Activated CD8-positive, alpha-beta memory T cell treated with anti-CD3 and anti-CD28 coated beads for 48 hours (primary cell): ENCODE data around the gene RBM12.
"Not testable (repeated sequence)": the region's sequence is repeated elsewhere in the genome, so short reads cannot be mapped to it uniquely, and the experiment has no call there.

Experiments
- DNase-seq, 3 experiments: peaks; one replicate each; pipeline ENCODE4 v3.0.0-alpha.2; 2020; ENCODE audit warnings: low read depth in 2 of 3, low spot score in 2 of 3

RBM12 gene

GRCh38 chr20:35698298-35699126 is 33.8 kb upstream of the RBM12 start:
- no peak for DNase-seq

GRCh38 chr20:35697696-35698297 is 33.1 kb upstream of the RBM12 start:
- DNase-seq = no peak

- no peak for DNase-seq
Observed at GRCh38 chr20:35695978-35696377, 31.3 kb upstream of the RBM12 start.

- no peak for DNase-seq
Observed at GRCh38 chr20:35695245-35695749, 30.6 kb upstream of the RBM12 start.

- DNase-seq = no peak
Observed at GRCh38 chr20:35690265-35690664, 25.6 kb upstream of the RBM12 start.

GRCh38 chr20:35686872-35687271 is 22.2 kb upstream of the RBM12 start:
- DNase-seq = not testable (repeated sequence)

GRCh38 chr20:35685368-35685767 is 20.7 kb upstream of the RBM12 start:
- DNase-seq = not testable (repeated sequence)

- no peak for DNase-seq
Observed at GRCh38 chr20:35681960-35682359, 17.3 kb upstream of the RBM12 start.

- no peak for DNase-seq
Observed at GRCh38 chr20:35680452-35681183, 15.9 kb upstream of the RBM12 start.

- DNase-seq = no peak
Observed at GRCh38 chr20:35674921-35675320, 10.2 kb upstream of the RBM12 start.

- DNase-seq = no peak
Observed at GRCh38 chr20:35673884-35674283, 9.2 kb upstream of the RBM12 start.

- DNase-seq = no peak
Observed at GRCh38 chr20:35669681-35670080, 5.0 kb upstream of the RBM12 start.

- DNase-seq = no peak
Observed at GRCh38 chr20:35669221-35669620, 4.5 kb upstream of the RBM12 start.

GRCh38 chr20:35665949-35666288 is 1.2 kb upstream of the RBM12 start:
- no peak for DNase-seq

GRCh38 chr20:35663516-35664465 is 909 bp downstream of the RBM12 start:
- DNase-seq = peak; percentile 28 to 38 (median 35)

GRCh38 chr20:35662551-35662950 is 2.1 kb downstream of the RBM12 start:
- DNase-seq = no peak

GRCh38 chr20:35661908-35662307 is 2.8 kb downstream of the RBM12 start:
- DNase-seq = no peak

GRCh38 chr20:35661053-35661452 is 3.6 kb downstream of the RBM12 start:
- no peak for DNase-seq

- no peak for DNase-seq
Observed at GRCh38 chr20:35660122-35660937, 4.4 kb downstream of the RBM12 start.

GRCh38 chr20:35657271-35657670 is 7.4 kb downstream of the RBM12 start:
- no peak for DNase-seq
